Suppressor macrophage (primary cell): ENCODE measurements around the gene DNAH8.
A peak's percentile ranks its signal among the peaks of the same experiment; 100 is the strongest.

Source experiments
- DNase-seq, 4 experiments: peaks; one replicate each; pipeline ENCODE4 v3.0.0-alpha.2; 2020 to 2022

The DNAH8 gene

GRCh38 chr6:38702558-38703397, 12.3 kb upstream of the DNAH8 start, which contains the start of gene GLO1:
Gene GLO1, minus strand, starts transcription at chr6:38703145. Its CDS starts 91 bp downstream, at chr6:38703054.
- peak; percentile 96 to 99 (median 98) for DNase-seq

GRCh38 chr6:38703949-38704590, 11.0 kb upstream of the DNAH8 start:
- no peak for DNase-seq

GRCh38 chr6:38705924-38706323, 9.2 kb upstream of the DNAH8 start:
- no peak for DNase-seq

- no peak for DNase-seq
Observed at GRCh38 chr6:38708496-38708895, 6.6 kb upstream of the DNAH8 start.

- DNase-seq: peak; percentile 56 to 71 (median 65)
Observed at GRCh38 chr6:38713812-38714211, 1.3 kb upstream of the DNAH8 start.

GRCh38 chr6:38714239-38715015, 684 bp upstream of the DNAH8 start:
- DNase-seq: peak; percentile 28 to 51 (median 38)

GRCh38 chr6:38716825-38717224, 1.7 kb downstream of the DNAH8 start:
- no peak for DNase-seq

GRCh38 chr6:38719358-38719757, 4.2 kb downstream of the DNAH8 start:
- no peak for DNase-seq

- DNase-seq: no peak
Observed at GRCh38 chr6:38720295-38720694, 5.2 kb downstream of the DNAH8 start.

- DNase-seq: no peak
Observed at GRCh38 chr6:38722038-38722437, 6.9 kb downstream of the DNAH8 start.

- DNase-seq: no peak
Observed at GRCh38 chr6:38722727-38723334, 7.7 kb downstream of the DNAH8 start.

GRCh38 chr6:38723783-38724182, 8.7 kb downstream of the DNAH8 start:
- no peak for DNase-seq

GRCh38 chr6:38724343-38724742, 9.2 kb downstream of the DNAH8 start:
- no peak for DNase-seq

- no peak for DNase-seq
Observed at GRCh38 chr6:38725414-38726183, 10.5 kb downstream of the DNAH8 start.

- no peak for DNase-seq
Observed at GRCh38 chr6:38728203-38728602, 13.1 kb downstream of the DNAH8 start.

GRCh38 chr6:38730140-38730862, 15.2 kb downstream of the DNAH8 start:
- DNase-seq: no peak

GRCh38 chr6:38736951-38737350, 21.8 kb downstream of the DNAH8 start:
- no peak for DNase-seq

- DNase-seq: no peak
Observed at GRCh38 chr6:38738261-38738660, 23.1 kb downstream of the DNAH8 start.

- DNase-seq: peak in 2 of 4 experiments; percentile 2 to 9
Observed at GRCh38 chr6:38739532-38739931, 24.4 kb downstream of the DNAH8 start.

- DNase-seq: no peak
Observed at GRCh38 chr6:38749473-38749872, 34.4 kb downstream of the DNAH8 start.

- DNase-seq: no peak
Observed at GRCh38 chr6:38750968-38751615, 36.0 kb downstream of the DNAH8 start.
